GM19239 (cell line): ENCODE results near the gene KRT1.

Experiments
- DNase-seq: peaks from one replicate; pipeline ENCODE4 v3.0.0; 2011; ENCODE audit warnings: low spot score; ENCODE audit not compliant: insufficient read length
- FAIRE-seq: peaks from 2 replicates; lab custom pipeline; 2011; peaks lifted over from hg19 to GRCh38; lab: Jason Lieb, UNC

KRT1 gene

DNA sequence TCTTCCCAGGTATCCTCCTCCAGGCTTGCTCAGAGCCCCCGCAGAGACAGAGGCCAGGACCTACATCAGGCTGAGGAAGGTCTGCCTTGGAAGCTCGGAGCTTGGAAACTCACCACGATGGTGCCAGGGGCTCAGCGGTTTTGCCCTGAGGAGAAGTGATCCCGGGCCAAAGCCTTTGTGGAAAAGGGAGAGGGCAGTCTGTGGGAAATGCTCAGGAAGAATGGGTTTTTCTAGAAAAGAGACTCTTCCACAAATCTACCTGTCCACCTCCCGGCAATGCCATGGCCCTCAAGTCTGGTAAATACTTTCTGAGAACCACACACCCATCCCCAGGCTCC lies 36.2 kb downstream of the KRT1 start:
- no peak for FAIRE-seq

DNA sequence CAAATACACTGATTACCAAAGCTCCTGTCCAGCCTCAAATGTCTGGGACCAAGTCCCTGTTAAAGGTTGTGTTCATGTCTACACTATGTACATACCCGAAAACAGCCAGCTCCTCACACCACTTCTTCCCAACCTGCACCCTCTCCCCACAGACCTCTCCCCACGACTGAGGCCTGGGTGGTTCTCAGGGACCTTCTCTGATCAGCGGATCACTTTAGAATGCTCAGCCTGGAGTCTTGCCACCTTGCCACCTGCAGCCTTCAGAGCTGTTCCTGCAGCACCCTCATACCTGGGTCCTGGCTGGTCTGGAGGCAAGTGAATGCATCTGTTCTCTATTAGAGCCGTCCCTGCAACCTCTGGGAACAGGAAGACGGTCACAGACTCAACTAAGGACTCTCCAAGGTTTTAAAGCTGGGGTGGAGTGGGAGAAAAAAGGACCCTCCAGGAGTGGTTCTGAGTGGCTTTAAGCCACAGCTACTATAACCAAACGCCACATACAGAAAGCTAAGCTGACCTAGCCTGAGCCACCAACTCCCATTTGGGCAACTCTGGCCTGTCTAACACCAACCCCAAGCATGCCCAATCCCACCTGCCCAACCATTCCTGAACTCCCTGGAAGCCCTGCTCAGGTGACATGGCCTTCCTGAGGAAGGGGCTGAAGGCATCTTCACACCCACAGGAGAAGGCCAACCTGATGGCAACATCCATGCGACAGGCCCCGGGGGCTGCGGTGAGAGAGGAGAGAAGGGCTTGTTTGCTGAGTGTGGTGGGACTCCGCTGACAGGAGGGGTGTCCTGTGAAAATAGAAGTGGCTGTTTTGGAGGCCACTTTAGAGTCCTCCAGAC lies 36.8 kb downstream of the KRT1 start:
- FAIRE-seq (no peak), DNase-seq (no peak)

More for the DNA sequence above, 36.2 kb downstream of the KRT1 start:
- no peak for DNase-seq

DNA sequence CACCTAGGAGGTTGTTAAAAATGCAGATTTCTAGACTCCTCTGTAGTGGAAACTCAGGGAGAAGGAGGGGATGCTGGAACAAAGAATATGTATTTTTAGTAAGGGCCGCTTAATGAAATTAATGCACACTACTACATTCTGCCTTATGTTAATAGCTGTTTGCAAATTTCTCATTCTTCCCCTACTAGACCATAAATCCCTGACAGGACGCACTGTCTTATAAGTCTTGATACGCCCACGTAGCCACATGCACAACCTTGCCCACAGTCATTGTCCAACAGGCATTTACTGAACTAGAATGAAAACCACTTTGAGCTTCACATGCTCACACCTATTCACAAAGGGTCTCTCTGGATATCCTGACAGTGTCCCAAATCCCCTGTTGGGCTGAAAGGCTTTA lies 38.7 kb downstream of the KRT1 start:
- FAIRE-seq (no peak), DNase-seq (no peak)

DNA sequence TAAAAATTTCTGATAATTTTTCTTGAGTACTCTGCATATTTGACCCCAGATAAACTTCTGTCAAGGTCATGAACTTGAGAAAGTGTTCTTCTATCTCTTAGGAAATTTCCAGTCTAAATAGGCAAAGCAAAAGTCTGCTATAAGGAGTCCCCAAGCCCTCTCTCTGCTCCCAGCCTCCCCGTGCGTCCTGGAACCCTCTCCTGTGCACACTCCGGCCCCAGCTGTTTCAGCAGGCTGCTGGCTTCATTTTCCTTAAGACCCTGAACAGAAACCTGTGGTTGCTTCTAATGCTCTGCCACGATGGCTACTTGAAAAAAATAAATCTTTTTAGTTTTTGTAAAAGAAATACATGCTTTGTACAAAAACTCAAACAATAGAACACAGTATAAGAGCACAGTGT lies 42.9 kb downstream of the KRT1 start:
- DNase-seq: no peak
- no peak for FAIRE-seq

DNA sequence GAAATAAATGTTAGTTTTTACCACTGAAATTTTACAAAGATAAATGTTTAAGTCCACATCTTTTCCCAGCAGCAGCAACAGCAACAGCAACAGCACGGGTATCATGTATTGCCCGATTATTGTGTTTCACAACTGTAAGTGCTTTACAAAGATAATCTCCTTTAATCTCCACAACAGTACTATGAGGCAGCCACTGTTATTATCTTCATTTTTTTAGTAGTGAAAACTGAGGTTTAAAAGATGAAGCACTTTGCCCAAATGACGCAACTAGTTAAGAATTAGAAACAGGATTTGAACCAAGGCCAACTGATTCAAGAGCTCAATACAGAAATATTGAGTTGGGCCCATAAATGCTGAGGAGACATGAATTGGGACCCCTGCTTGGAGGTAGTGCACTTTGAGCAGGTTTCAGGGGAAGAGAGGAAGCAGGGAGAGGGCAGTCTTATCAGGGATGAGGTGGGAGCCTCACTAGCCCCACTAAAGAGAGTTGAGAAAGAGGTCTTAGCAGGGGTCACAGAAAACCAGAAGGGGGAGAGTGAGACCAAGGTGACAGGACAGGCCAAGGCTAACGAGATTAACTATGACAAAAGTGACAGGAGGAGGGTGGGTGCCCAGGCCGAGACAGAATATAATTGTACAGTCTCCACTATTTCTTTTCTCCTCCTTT lies 43.5 kb downstream of the KRT1 start:
- FAIRE-seq: no peak

DNA sequence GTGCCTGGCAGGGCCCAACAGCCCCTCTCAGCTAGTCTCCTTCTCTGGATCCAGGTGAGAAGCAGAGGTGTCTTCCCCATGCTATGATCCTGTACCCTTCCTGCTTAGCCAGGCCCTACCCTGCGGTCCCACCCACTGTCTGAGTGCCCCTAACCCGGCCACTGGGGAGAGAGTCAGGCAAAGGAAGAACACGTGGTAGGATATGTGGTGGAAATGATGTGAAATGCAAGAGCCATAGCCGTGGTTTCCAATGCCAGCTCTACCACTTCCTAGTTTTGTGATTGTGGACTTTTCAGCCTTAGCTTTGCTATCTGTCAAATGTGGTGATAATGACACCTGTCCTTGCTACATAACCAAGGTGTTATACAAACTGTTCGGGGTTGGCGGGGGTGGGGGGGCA lies 44.0 kb downstream of the KRT1 start:
- FAIRE-seq (peak; percentile 39), DNase-seq (no peak)

More for the DNA sequence above, 43.5 kb downstream of the KRT1 start:
- no peak for DNase-seq

DNA sequence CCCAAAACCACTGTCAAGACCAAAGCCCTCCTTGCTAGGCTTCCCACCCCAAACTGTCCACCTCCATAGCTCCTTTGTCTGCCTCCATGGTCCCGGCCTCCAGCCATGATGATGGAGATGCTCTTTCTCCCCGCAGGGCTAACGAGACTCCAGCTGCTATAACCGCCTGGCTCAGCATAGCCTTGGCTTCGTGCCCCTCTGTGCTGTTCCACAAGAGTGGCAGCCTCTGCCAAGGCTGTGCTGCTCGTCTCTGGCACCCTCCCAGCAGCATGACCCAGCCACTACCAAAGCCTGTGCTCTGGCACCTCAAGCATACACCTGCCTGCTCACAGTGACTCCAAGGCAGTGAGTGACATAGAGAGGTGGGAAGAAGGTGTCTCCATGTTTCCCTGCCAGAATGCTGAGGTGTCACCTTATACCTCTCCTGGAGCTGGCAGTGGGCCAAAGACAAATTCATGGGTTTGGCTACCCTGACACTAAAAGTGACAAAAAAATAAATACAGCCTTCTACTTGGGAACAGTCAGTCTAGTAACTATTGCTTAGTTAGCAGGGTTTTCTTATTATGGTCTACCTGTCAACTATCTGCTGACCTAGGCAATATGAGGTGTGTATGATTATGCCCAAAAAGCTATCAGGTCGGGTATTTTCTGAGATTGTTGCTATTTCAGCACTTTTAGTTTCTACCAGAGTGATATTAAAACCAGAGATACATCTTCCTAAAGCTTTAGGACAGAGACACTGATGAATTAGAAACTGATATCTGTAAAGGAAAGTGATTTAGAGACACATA lies 45.7 kb downstream of the KRT1 start:
- DNase-seq: no peak
- no peak for FAIRE-seq

DNA sequence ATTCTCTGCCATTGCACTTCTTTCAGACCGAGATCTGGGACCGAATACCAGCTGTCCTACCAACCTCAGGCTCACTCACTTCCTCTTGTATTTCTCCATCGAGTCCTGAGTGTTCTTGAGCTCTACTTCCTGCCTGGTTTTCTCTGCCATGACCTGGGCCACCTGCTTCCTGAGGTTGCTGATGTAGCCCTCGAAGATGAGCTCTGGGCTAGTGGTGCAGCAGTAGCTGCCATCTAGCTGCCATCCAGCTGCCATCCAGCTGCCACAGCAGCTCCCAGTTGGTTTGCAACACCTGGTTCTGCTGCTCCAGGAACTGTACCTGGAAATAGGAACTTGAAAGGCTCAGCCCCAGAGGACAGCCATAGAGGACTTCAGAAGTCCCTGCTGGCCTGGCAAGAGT lies 46.8 kb downstream of the KRT1 start:
- FAIRE-seq (no peak), DNase-seq (no peak)

DNA sequence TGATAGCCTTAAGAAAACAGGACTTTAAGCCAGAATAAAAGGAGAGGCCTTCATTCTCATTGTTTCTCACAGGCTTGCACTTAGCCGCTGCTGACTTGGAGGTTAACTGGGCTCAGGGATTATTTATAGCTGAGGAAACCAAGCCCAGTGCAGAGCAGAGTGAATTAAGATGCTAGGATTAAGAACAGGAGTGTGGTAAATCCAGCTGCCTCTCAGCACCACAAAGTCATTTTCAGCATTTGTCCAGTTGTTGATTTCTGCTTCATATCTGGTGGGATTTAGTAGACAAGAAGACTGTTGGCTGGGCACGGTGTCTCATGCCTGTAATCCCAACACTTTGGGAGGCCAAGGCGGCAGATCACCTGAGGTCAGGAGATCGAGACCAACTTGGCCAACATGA lies 47.6 kb downstream of the KRT1 start:
- DNase-seq: no peak
- no peak for FAIRE-seq

DNA sequence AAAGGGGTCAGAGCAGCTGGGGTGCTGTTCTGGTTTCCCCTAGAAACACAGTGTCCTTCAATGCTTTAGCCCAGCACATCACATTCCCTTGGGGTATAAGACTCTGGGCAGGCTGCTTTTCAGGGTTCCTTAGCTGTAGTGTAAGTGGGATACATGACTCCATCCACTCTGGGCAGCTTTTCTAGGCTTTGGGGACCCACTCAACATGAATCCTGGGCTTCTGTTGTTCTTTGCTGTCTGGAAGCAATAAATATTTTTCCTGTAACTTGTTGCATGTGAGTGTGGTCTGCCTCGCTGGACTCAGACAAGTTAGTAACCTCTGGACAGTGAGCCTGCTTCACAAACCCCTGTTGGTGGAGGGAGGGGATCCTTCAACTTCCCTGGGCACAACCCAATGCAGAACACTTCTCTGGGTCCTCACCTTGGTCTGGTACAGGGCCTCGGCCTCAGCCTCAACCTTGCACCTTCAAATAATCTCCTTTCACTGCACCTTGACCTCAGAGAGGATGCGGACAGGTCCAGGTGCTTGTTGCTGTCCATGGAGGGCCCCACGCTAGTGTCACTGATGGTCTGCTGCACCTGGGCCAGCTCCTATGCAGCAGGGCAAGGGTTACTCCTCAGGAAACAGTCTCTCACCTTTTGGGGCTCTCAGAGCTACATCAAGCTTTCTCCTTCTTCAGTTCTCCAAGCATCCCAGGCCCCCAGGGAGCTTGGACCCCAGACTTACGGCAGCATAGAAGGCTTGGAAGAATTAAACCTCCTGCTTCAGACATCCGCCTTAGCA lies 48.3 kb downstream of the KRT1 start:
- FAIRE-seq: no peak
- no peak for DNase-seq

DNA sequence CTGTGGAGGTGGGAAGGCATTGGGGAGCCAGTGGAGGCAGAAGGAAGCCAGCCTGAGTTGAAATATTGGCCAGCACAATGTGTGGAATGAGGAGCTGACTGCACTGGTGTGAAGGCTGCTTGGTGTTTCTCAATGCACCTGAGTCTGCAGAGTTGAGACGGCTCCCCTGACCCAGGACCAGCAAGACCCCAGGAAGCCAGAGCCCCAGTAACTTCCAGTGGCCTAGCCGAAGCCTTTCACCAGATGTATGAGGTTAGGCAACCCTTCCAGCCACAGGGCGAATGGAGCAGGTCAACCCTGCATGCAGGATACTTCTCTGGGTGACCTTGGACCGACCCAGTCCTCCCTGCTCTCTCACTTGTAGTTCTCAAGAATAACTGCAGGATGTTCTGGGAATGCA lies 48.9 kb downstream of the KRT1 start:
- no peak for DNase-seq

DNA sequence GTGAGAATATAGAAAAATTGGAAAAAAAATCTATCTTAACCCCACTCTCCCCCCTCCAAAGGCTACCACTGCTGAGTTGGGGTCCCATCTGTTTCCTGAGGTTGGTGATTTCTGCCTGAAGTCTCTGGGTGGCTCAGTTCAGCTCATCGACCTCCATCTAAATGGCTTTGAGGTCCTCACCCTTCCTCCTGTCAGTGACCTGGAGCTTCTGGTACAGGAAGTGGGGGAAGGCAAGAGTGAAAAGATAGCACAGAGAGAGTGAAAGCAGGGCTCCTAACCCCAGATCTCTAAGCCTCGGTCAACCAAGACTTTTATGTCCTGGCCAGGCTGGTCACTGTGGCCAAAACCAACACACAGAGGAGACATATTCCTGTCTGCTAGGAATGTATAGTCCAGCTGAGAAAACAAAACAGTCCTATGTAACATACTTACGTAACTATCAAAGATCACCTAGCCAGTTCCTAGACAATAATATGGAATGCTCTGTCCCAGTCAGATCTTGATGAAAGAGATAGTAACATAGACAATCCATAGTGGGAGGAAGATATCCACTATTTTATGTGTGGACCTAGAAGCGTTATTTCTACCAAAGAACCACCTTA lies 49.5 kb downstream of the KRT1 start:
- DNase-seq: no peak
- no peak for FAIRE-seq

More for the DNA sequence above, 48.9 kb downstream of the KRT1 start:
- FAIRE-seq: no peak

DNA sequence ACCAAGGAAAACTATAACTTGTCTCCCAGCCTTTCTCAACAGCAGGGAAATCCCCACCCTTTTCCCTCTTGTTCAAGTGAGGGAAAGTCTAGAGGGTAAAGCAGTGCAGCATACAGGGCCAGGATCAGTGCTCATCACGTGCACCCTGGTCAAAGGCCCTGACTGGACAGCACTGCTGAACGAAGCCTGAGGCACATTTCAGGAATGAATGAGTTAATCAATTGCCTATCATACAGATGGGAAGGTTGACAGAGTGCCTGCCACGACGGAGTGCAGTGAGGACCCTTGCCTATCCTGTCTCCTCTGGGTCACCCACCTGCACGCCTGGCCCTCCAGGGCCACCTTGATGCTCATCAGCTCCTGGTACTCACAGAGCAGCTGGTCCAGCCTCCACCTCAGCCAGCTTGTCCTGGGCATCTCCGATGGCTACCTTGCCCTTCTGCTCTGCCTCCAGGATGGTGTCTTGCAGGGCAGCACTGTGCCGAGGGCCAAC lies 50.2 kb downstream of the KRT1 start:
- FAIRE-seq: no peak
- no peak for DNase-seq

DNA sequence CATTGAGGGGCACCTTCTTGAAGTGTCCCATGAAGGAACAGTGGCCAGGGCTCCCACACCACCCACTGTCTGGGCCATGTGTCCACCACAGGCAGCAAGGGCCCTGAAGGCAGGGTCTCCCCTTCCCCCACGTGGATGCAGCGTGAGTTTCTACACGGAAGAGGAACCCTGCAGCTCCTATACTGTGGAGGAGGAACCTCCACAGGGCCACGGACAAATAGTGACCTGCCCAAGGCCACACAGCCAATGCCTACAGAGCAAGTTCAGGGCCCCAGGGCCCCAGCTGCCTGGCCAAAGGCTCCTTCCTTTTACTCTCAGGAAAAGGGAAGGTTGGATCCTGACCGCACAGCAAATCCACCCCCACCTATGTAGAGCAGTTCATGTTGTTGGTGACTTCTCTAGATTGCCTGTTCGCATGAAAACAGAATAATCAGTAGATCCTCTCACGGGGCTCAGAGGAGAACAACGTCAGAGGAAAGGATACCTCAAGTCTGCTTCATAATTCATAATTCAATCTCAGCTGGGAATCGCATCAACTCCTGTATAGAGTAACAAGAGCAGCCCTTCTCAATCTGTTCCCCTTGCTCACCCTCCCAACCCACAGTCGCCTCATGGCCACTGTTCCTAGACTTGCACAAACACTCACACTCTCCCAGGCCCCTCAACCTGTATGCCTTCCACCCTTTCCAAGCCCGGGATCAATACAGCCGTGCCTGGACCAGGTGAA lies 50.8 kb downstream of the KRT1 start:
- no peak for FAIRE-seq
- DNase-seq: no peak

DNA sequence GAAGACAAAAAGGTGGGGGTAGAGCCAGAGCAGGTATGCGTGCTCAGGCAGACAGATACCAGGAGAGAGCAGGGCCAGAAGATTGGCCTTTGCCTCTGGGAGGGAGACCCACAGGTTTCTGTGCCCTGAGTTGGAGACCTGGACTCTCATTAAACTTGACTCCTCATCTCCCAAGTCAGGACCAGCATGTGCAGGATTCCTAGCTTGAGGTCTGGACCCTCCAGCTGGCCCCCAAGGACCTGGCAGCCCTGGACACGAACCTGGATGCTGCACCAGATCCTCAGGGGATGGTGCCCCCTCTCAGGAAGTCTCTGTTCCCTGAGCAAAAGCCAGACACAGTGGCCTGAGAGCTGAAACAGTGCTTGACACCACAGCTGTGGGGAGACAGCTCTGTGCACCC lies 51.4 kb downstream of the KRT1 start:
- DNase-seq (no peak), FAIRE-seq (no peak)

DNA sequence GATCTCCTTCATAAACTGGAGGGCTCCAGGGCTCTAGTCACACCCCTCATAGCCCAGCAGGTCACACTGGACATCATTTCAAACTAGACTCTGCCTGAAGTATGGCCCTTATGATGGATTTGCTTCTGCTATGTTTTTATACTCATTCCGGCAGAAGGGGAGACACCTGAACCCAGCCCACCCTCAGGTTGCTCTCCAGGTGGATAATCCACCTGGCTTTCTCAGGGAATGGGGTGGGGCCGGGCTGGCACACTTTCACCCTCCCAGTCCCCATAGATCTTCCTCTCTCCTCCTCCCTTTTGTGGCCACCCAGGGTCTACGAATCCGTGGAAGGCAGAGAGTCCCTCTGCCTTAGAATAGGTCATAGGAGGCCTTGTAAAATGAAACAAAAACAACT lies 52.1 kb downstream of the KRT1 start:
- no peak for DNase-seq
- no peak for FAIRE-seq

DNA sequence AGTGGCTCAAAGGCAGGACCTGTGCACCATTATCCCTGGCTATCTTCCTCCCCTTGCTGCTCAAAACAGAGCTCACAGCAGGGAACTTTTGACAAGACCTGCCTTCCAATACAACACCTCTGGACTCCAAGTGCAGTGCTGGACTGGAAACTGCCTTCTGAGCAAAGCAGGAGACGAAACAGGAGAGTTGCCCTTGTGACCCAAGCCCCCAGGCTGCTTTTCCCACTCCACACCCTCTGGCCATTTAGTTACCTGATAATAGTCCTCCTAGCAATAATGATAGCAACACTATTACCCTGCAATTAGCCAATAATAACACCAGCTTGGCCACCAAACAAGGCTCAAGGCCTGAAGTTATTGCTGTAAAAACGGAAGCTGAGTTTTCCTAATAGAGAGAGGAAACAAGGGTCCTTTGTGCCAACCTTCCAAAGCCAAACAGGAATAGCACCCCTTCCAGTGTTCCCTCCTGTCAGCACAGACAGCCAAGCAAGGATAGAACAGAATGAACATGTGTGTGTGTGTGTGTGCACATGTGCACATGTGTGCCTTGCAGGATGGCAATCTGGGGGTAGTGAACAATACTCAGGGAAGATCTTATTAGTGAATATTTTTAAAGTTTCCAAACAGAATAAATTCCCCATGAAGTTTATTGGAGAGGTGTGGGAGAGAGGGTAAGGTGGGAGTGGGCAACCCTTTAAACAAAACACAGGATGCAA lies 52.7 kb downstream of the KRT1 start:
- DNase-seq (no peak), FAIRE-seq (no peak)
